Kidney capillary endothelial cell (primary cell): ENCODE measurements around the gene CMTM8.
"Not testable (repeated sequence)": the region's sequence is repeated elsewhere in the genome, so short reads cannot be mapped to it uniquely, and the experiment has no call there.

Experiments used
- DNase-seq: peaks from one replicate; pipeline ENCODE4 v3.0.0-alpha.2; 2018; ENCODE audit warnings: low spot score

Gene CMTM8

DNA sequence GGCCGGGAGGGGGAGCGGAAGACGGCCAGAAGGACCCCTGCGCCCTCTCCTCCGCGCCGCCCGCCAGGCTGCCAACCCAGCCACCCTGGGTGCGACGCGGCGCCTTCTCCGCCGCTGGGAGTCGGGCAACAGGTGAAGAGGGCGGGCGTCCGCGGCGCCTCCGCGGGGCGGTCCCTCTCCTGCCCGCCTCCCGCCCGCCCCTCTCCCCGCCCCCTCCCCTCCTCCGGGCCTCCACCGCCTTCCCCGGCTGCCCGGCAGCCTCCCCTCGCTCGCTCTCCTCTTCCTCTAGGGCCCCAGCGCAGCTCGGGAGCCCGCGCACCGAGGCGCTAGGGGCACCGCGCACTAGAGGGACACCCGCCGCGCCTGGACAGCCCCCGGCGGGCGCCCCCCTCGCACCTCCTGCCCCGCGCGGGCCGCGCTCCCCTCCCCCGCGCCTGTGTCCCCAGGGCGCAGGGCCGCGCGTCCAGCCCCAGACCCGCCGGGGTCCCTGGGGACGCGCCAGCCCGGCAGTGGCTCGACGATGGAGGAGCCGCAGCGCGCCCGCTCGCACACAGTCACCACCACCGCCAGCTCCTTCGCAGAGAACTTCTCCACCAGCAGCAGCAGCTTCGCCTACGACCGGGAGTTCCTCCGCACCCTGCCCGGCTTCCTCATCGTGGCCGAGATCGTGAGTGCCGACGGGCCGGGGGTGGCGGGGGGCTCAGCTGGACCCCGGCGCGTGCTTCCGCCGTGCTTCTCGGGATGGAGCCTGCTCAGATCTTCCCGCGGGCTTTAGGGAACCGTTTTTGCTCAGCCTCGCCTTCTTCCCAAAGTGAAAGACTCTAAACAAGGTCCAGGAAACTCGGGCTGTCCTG is at the start of gene CMTM8:
TSS of gene CMTM8 (plus strand) at position 228 of the 854 bp plus-strand sequence. CDS start at position 521, 293 bp downstream.
- DNase-seq: no peak

- no peak for DNase-seq
Observed at GRCh38 chr3:32189693-32190092, 48.8 kb upstream of the CMTM8 start.

DNA sequence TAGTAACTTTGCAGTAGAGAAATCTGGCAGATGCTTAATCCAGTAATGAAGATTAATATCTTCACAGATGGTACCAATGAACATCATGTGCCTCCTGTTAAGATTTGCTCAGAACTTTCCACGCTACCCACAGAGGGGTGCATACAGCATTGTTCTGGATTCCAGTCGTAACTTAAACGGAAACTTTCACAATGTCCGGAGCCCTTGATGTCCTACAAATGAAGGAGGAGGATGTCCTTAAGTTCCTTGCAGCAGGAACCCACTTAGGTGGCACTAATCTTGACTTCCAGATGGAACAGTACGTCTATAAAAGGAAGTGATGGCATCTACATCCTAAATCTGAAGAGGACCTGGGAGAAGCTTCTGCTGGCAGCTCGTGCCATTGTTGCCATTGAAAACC is 47.9 kb upstream of the CMTM8 start:
- not testable (repeated sequence) for DNase-seq

GRCh38 chr3:32193101-32193500 is 45.4 kb upstream of the CMTM8 start:
- DNase-seq: no peak

DNA sequence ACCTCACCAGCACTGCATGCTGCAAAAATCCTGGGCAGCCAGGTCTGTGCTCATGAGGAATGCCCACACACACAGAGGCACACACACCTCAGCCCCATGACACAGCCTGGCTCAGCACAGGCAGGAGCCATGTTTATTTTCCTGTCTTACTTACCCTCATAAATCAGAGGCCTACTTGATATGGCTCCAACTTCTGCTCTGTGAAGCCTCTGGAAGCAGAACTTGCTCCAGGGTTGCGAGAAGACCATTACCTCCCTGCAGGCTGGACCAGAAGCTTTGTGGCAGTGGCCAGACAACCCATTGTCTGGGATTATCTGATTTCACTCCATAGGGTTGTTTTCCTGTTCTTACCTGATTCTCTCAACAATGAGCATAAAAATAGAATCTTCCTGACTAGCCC is 43.8 kb upstream of the CMTM8 start:
- no peak for DNase-seq

DNA sequence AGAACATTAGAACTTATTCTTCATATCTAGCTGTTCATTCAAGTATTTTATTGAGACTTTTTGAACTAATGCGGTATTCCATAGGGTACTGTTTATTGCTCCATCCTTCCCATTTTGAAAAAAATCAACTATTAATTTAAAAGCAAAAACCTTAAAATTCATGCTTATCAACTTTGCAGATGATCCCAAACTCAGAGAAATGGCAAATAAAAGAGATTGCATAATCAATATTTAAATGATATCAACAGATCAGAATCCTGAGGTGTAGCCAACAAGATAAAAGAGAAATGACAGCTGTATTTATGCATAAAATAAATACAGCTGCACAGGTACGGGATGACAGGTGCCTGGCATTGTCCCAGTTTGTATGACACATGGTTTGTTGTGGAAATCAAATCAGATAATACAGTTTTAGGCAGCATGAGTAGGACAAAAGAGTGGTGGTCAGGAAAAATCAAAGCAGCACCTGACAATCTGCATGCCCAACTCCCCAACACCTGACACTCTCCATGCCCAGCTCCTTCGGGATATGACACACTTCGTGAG is 42.4 kb upstream of the CMTM8 start:
- DNase-seq: no peak

DNA sequence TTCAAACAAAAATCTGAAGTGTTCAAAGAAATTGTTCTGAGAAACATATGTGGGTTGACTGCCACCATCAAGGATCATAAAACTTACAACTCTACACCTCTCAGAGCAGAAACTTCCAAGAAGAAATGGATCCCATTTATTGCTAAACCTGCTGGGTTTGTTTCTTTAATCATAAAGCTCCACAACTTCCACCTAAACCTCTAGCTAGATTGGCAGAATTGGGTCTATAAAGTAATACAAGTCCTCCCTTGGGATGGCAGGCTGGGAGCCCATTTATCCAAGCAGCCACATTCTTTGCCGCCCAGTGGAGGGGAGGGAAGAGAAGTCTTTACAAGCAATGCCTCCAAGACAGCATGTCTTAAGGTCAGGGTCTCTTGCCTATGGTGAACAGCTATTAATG is 40.5 kb upstream of the CMTM8 start:
- no peak for DNase-seq

DNA sequence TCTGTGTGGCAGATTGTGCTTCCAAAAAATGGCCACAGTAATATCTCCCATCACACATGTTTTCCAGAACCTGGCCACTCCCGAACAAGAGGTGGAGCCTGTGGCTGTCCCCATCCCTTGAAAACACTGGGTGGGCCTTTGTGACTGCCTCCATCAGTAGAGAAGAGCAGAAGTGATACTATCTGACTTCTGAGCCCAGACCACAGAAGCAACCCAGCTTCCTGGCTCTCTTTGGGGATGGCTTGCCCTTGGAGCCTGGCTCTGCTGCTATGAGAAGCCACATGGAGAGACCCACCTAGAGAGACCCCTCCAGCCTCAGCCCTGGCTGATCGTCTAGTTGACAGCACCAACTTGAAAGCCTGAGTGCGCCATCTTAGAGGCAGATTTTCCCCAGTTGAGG is 39.8 kb upstream of the CMTM8 start:
- no peak for DNase-seq

DNA sequence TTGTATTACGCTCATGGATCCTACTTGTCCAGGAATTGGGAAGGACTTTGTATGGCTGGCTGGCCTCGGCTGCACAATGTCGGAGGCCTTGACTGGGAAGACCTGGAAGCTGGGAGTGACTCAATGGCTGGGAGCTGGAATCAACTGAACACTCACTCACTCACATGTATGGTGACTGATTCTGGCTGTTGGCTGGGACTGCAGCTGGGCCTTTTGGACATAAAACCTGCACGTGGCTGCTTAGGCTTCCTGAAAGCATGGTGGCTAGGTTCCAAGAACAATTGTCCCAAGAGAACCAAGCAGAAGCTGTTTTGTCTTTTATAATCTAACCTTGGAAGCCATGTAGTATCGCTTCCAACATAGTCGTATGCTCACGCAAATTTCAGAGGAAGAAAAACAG is 38.0 kb upstream of the CMTM8 start:
- peak; percentile 16 for DNase-seq

GRCh38 chr3:32200992-32201758 is 37.3 kb upstream of the CMTM8 start:
- DNase-seq: no peak

DNA sequence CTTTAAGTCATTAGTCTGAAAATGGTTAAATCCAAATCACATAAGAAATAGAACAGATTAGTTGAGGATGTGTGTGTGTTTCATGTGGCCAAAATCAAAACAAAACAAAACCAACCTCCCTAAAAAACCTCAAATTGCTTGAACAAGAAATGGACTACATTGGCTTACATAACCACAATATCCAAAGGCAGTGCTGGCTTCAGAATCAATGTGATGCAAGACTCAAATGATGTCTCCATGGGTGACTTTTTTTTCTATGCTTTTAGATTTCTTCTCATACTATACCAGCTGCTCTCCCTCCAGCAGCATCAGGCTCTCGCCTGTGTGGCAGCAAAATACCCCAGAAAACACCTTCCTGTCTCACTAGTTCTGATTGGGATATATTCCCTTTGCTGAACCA is 36.0 kb upstream of the CMTM8 start:
- DNase-seq: no peak

DNA sequence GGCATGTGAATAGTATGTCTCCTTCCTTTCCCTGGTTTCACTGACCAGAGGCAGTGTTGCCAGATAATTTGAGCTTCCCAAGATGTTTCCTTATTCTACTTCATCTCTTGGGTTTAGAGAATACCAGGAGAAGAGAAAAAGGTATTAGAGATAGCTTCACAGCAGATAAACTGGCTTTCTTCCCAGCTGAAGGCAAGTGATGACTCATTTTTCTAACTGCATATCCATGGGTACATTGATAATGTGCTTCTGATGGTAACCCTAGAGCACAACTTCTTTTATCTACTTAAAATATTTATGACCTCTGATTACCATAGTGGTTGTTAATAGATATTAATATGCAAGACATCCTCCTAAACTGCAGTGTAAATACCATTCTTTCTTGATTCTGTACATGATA is 34.6 kb upstream of the CMTM8 start:
- no peak for DNase-seq

DNA sequence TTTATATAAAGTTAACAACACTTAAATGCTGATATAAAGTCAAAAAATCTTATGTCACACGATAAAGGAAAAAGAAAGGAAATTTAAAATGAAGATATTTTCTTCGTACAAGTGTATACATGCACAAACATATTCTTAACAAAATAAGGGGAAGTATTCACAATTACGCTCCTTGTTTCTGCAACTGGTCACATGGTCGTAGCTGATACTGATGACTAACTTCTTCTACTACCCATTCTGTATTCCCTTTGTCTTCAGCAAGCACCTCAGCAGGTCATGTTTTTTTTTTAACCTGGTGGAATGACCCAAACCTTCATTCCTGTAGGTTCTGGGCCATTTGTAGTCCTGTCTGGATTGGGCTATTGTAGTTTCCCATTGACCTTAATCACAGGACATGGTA is 30.0 kb upstream of the CMTM8 start:
- DNase-seq: no peak

- no peak for DNase-seq
Observed at GRCh38 chr3:32215185-32215584, 23.3 kb upstream of the CMTM8 start.

DNA sequence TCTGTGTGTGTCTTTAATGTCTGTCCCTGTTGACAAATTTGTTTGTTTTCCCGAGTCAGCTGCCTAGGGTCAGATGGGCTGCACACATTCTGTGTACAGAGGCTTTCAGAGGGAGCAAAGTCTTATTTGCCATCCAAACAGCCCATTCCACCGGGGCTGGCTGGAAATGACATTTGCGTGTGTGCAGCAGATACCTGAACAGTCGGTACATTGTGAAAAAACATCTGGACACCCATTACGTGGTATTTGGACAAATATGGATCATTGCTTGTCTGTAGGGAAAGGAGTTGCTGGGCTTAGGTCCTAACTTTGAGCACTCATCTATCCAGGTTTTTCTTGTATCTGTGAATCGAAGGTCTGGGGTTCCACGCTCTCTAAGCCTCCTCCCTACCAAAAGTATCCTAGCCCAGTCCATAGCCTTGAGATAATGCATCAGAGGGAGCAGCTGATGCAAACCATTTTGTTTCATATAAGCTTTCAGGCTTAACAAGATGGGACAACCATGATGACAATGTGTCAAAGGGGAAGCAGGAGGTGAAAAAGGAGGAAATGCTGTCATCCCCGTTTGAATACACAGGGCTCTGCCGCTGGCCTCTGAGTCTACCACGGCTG is 22.2 kb upstream of the CMTM8 start:
- no peak for DNase-seq

DNA sequence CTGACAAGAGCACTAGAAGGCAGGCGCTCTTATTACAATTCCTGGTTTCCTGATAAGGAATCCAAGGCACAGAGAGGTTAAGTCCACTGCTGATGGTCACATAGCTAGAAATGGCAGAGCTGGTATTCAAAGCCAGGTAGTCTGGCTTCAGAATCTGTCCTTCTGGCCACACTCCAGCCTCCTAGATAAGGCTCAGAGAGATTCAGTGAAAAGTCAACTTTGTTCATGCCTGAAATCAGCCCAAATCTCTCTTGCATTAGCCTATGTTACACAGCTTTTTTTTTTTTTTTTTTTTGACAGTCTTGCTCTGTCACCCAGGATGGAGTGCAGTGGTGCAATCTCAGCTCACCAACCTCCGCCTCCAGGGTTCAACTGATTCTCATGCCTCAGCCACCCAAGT is 21.1 kb upstream of the CMTM8 start:
- no peak for DNase-seq

- DNase-seq: no peak
Observed at GRCh38 chr3:32219537-32219936, 18.9 kb upstream of the CMTM8 start.

GRCh38 chr3:32220006-32220405 is 18.5 kb upstream of the CMTM8 start:
- no peak for DNase-seq

GRCh38 chr3:32222950-32223349 is 15.5 kb upstream of the CMTM8 start:
- no peak for DNase-seq

GRCh38 chr3:32224016-32224516 is 14.4 kb upstream of the CMTM8 start:
- no peak for DNase-seq

DNA sequence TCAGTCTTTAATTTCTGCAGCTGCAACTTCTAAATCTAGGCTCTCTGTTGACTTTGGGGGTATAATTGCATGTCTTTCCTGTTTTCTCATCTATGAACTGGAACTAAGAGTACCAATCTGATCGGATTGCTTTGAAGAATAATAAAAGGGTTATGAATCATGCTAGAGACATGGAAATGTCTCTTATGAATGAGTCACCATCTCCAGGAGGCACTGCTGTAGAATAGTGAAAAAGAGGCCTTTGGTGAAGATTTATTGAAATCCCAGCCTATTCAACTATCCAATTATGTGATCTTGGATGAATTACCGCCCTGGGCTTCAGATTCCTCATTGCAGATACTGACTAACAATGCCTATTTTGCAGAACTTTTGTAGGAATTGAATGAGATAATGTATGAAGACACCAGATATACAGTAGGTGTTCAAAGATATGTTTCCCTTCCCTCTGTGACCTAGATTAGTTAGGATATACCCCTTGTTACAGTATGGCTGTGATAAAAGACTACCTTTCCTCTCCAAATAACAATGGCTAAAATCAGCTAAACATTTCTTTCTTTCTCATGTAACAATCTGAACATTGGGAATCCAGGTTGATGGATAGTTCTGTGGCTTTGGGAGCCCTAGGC is 11.5 kb upstream of the CMTM8 start:
- DNase-seq: peak; percentile 66

- not testable (repeated sequence) for DNase-seq
Observed at GRCh38 chr3:32228743-32229142, 9.7 kb upstream of the CMTM8 start.
